HuH-7.5 (cell line): ENCODE results near the gene LIPJ.

Experiments
- DNase-seq: peaks from one replicate; pipeline ENCODE4 v3.0.0; 2011; ENCODE audit warnings: low spot score

The LIPJ gene

GRCh38 chr10:88586462-88586861 lies at the start of gene LIPJ:
Gene LIPJ (plus strand): TSS chr10:88586762. CDS start chr10:88590688, 3,926 bp downstream.
- no peak for DNase-seq

DNA sequence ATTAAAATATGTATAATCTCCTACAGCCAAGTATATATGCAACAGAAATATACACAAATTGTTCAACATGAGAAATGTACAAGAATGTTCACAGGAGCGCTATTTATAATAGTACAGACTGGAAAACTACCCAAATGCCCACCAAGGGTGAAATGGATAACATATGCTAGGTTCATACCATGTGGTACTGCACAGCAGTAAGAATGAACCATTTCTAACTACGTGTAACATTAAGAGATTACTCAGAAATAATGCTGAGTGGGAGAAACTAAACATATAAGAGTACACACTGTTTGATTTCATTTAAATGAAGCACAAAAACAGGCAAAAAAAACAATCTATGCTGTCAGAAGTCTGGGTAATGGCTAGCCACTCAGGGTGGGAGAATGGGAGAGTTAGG lies 49.2 kb upstream of the LIPJ start:
- DNase-seq: no peak

DNA sequence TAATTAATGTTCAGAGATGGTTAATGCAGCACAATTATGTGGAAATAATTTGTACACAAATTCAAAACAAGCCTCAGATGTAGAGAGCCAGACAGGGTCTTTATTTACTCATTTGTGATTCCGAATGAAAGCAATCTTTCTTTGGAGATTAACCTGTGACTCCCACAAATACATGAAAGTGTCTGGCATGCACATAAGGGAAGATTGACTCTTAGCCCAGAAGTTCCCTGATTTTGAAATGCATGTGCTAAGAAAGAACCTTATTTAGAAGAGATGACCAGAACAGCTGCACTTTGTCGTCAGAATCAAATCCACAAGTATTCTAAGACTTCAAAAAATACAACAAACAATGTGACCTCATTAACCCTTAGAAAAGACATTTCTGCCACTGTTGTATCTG lies 48.5 kb upstream of the LIPJ start:
- DNase-seq: no peak

DNA sequence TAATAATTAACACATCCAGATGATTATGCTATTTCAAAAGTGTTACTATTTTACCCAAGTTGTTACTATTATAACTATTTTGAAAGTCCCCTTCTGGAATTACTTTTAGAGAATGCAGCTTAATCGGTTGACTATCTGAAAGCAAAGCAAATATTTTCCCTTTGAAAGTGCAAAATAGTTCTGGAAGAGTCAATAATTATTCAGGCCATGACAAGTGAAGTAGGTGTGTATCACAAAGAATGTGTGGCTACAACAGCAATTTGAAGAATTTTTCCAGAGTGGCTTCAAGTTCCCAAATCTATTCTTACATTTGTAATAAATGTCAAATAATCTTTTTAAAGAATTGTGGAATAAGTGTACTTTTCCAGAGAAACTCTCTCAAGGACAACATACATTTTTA lies 46.2 kb upstream of the LIPJ start:
- DNase-seq: no peak

DNA sequence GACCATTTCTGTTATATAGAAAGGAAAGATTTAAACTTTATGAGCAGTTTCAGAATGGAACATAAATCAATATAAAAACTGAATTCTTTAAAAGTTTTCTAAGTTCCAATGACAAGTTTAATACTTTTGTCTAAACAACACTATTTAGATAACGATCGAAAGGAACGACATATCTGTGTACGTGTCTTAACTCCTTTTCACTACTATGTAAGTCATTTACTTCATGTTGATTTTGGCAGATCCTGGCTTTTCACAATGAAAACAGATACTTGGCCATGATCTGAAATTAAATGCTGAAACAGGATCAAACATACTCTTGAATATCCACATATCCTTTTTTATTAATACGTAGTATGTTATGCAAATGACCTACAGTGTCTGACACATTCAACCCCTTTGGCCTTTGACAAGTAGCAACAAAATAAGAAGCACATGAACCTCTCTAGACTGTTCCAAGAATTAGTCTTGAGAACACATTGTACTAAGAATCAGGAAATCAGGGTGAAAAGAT lies 45.4 kb upstream of the LIPJ start:
- no peak for DNase-seq

DNA sequence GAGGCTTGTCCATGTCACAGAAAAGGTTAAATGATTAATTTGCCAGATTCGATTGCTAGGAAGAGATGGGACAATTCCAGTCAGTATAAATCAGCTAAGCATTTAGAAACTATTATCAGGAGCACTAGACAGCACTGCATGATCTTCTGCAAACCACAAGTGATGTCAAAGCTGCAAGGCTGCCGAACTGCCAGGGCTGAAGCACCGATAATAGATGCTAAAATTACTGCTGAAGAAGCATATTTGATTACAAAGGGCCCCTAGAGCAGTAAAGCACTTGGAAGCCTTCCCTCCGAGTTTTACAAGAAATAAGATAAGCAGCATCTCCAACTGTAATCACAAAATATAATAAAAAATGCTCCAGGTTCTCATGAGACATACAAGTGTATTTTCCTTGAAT lies 44.0 kb upstream of the LIPJ start:
- DNase-seq: no peak

- DNase-seq: no peak
Observed at GRCh38 chr10:88544140-88544870, 42.3 kb upstream of the LIPJ start.

DNA sequence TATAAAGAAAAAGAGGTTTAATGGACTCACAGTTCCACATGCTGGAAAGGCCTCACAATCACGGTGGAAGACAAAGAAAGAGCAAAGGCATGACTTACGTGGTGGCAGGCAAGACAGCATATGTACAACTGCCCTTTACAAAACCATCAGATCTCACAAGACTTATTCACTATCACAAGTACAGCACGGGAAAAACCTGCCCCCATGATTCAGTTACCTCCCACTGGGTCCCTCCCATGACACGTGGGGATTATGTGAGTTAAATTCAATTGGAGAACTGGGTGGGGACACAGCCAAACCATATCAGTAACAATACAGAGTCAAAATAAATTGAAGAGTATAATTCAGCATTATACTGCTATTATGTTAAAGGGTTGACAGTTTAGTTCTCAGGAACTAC lies 41.2 kb upstream of the LIPJ start:
- no peak for DNase-seq

DNA sequence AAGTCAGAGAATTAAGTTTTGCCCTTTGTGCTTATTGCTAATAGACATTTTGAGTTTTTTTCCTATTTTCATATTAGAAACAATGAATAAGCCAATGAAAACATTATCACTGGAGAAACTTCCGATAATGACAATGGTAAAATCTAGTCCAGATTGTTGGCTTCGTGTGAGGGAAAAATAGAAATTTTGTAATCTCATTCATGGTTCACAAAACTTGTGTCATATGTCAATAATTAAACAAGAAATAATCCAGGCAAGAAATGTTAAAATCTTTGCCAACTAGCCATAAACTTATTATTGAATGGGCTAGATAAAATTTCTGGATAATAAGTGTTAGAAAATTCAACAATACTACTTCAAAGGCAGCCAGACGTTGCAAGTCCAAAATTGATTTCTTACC lies 40.1 kb upstream of the LIPJ start:
- no peak for DNase-seq

DNA sequence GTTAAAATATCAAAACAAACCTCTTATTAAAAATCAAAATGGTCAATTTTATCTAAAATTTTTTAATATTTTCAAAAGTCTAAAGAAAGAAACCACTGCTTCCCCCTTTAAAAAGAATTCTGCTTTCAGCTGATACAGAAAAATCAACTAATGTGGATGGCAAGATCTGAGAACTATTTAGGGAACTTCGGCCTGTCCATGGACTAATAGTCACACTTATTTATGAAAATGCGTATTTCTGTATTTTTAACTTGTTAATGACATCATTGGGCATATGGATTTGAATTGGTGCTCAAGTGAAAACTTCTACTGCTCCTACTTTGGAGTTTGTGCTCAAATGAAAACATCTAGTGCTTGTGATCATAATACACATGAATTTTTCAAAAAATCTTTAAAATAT lies 35.3 kb upstream of the LIPJ start:
- no peak for DNase-seq

DNA sequence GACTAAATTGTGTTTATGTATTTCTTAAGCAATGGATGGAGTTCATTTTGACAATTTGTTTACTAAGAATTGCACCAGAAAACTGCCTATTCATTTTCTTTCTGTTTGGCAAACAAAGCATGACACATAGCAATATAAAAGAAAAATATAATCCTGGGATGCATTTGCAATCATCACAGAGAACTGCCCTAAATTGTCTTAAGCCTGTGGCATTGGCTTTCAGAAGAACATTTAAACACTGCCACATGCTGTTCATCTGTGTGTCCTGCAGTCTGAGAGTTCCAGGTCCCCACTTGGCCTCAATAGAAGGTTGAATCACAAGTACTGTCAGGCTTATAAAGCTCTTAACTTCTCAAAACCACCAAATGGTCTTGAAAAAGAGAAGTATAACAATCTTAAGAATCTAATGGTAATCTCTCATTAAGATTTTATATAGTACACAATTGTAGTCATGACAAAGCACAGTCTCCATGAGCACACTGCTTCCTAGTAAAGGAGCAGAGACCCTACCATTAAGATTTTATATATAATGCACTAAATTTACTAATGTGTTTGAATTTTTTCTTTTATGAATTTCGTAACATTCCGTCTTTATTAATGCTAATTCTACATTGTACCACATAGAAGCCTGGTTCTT lies 33.3 kb upstream of the LIPJ start:
- no peak for DNase-seq

GRCh38 chr10:88555190-88555908 lies 31.2 kb upstream of the LIPJ start:
- no peak for DNase-seq

- DNase-seq: no peak
Observed at GRCh38 chr10:88557256-88557655, 29.3 kb upstream of the LIPJ start.

DNA sequence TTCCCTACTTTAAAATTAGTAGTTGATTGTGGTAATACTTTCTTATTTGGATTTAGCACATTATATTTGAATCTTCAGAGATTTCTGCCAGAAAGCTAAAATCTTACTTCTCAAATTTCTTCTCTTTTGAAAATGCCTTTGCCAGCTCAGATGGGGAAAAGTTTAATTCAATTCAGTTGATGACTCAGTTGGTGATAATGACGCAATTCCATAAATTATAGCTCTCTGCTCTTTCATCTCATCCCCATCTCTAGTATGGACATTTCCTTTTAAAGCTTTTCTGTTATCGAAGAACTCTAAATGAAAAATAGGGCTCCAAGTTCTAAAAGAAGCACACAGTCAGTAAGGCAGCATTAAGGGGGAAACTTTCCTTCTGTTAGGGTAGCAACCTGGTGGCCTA lies 28.9 kb upstream of the LIPJ start:
- no peak for DNase-seq

DNA sequence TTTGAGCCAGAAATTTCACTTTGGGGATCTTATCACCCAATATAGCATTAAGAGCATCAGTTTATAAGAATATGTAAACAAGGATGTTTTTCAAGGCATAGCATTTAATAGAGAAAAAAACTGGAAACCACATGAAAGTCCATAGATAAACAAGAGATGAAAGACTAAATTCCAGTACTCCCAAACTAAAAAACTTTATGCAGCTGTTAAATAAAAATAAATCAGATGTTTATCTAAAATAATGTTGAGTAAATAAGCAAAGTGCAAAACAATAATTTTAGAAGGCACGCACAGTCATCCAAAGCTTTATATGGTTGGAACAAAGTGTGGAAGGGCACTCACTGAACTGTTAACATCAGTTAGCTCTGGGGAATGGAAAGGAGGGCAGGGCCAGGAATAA lies 24.4 kb upstream of the LIPJ start:
- DNase-seq: no peak

- no peak for DNase-seq
Observed at GRCh38 chr10:88565072-88565471, 21.5 kb upstream of the LIPJ start.

- DNase-seq: no peak
Observed at GRCh38 chr10:88582411-88582805, 4.2 kb upstream of the LIPJ start.

DNA sequence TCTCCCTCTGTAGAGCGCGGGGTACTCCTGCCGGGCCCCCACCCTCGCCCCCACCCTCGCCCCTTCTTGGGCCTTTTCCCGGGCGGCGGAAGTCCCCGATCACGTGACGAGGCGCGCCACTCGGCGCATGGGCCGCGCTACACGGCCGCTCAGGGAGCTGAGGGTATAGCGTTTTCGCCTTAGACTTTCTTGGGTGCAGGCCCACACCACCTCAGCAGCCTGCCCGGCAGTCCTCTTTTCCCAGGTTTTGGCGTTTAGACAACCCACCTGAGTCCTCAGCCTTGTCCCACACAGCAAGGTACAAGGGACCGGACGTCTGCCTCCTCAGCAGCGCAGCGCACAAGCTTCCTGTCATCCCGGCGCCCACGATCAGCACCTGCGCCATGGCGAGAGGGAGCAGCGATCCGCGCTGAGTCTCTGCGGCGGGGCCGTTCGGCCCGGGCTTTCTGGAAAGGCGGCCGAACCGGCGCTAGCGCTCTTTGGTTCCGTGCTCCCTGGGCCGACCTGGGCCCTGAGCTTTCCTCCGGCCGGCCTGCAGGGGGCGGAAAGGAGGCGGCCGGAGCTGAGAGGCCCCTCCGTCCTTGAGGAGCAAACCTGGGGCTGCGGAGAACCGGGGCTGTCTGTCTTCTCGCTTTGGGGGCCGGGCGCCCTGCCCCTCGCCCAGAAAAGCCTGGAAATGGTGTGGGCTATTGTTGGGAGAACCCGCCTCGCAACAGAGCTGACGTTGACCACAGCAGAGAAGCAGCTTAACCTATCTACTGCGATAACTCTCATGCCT lies 3.6 kb upstream of the LIPJ start, which contains the start of gene RNLS:
TSS of gene RNLS (minus strand) at position 513 of the 778 bp plus-strand sequence.
- peak; percentile 33 for DNase-seq

DNA sequence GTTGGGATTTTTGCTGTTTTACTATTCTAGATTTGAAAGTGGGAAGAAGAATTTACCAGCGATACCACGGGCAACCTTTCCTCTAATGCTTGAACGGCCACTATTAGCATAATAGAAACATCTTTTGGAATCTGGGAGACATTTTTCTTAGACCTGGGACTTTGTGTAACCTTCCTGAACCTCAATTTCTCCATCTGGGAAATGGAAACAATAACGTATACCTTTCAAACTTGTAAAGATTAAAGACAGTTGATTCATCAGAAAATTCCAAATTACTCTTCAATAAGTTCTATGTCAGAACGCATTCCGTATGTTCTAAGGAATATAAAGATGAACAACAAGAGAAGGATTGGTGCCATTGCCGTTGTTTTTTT lies 3.0 kb upstream of the LIPJ start:
- DNase-seq: no peak

DNA sequence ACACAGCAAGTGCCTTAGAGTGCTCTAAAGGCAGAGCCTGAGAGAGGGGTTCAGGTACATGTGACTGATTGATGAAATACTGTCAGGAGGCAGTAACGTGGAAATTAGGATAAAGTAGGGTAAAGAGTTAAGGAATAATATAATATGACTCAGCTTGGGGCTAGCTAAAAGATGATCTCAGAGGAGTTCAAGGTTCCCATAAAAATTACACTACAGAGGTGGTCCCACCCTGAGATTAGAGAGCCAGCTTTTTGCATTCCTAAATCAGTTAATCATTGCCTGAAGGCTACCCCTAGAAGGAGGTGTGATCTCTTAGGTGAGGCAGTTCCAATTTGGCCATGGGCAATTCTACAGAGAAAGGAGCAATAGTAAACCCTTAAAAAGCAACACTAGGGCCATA lies 5.8 kb downstream of the LIPJ start:
- no peak for DNase-seq

- no peak for DNase-seq
Observed at GRCh38 chr10:88592906-88593305, 6.3 kb downstream of the LIPJ start.

DNA sequence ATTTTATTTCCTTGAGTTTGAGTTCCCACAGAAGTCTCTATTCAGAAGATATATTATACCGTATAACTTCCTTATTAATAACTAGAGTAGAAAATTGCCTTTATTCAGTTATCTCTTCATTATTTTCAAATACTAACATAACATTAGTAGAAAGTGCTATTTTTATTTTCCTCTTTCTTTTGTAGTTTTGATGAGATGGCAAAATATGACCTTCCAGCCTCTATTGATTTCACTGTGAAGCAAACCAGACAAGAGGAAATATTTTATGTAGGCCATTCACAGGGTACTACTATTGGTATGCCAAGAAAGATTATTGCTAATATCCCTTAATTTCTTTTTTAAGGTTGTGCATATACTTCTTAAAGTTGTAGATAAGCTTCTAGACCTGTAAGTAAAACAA lies 7.9 kb downstream of the LIPJ start:
- no peak for DNase-seq
